GM19468 (cell line): ENCODE data around the gene KRTAP9-4.
"Not testable (repeated sequence)": the region's sequence is repeated elsewhere in the genome, so short reads cannot be mapped to it uniquely, and the experiment has no call there.

Source experiments
- ATAC-seq: cut with Tn5 transposase; IDR thresholded peaks from one replicate; pipeline ENCODE4 v1.9.1; 2021; ENCODE audit warnings: mild to moderate bottlenecking, moderate library complexity, moderate number of reproducible peaks; ENCODE audit not compliant: unreplicated experiment; ENCODE audit errors: extremely low read depth

The KRTAP9-4 gene

GRCh38 chr17:41263212-41263611, 13.7 kb downstream of the KRTAP9-4 start:
- no peak for ATAC-seq

- ATAC-seq = no peak
Observed at GRCh38 chr17:41264599-41264998, 15.1 kb downstream of the KRTAP9-4 start.

- ATAC-seq = no peak
Observed at GRCh38 chr17:41265078-41265477, 15.6 kb downstream of the KRTAP9-4 start, which contains the start of gene KRTAP9-6. Gene KRTAP9-6, plus strand, starts transcription at chr17:41265378. Its CDS starts 0 bp downstream, at chr17:41265378.

- no peak for ATAC-seq
Observed at GRCh38 chr17:41267711-41268110, 18.2 kb downstream of the KRTAP9-4 start.

GRCh38 chr17:41271323-41271722, 21.8 kb downstream of the KRTAP9-4 start:
- not testable (repeated sequence) for ATAC-seq

- no peak for ATAC-seq
Observed at GRCh38 chr17:41271858-41272257, 22.4 kb downstream of the KRTAP9-4 start.

GRCh38 chr17:41275648-41276190, 26.2 kb downstream of the KRTAP9-4 start, which contains the start of gene KRTAP9-7:
Gene KRTAP9-7, plus strand, starts transcription at chr17:41275698. Its CDS starts 0 bp downstream, at chr17:41275698.
- ATAC-seq = not testable (repeated sequence)

GRCh38 chr17:41278176-41278955, 28.9 kb downstream of the KRTAP9-4 start:
- no peak for ATAC-seq

GRCh38 chr17:41284043-41284442, 34.6 kb downstream of the KRTAP9-4 start:
- ATAC-seq = no peak

- ATAC-seq = no peak
Observed at GRCh38 chr17:41284546-41284945, 35.1 kb downstream of the KRTAP9-4 start.

- no peak for ATAC-seq
Observed at GRCh38 chr17:41287050-41287449, 37.6 kb downstream of the KRTAP9-4 start.

- no peak for ATAC-seq
Observed at GRCh38 chr17:41294016-41294415, 44.5 kb downstream of the KRTAP9-4 start.

- ATAC-seq = no peak
Observed at GRCh38 chr17:41296846-41297245, 47.4 kb downstream of the KRTAP9-4 start.

GRCh38 chr17:41298458-41299135, 49.1 kb downstream of the KRTAP9-4 start:
- no peak for ATAC-seq
